Sigmoid colon (tissue), 7 donors: ENCODE measurements around the gene LRP8. TPM values are rescaled to one million over a fixed set of nuclear protein-coding genes. Genes with fewer than 3 reads are reported as not detected.

Source experiments
- DNase-seq: peaks from one replicate; pipeline ENCODE4 v3.0.0-alpha.2; 2019
- H3K27ac ChIP-seq, 4 donors: fragments of 200-600 bp; sonication (generic); one replicate each; pipeline ENCODE4 v1.5.1; 2016 to 2019; ENCODE audit warnings: mild to moderate bottlenecking in 1 of 4
- H3K27me3 ChIP-seq, 3 donors: fragments of 200-600 bp; sonication (generic); one replicate each; pipeline ENCODE4 v1.5.1; 2019; ENCODE audit warnings: mild to moderate bottlenecking in 1 of 3
- H3K36me3 ChIP-seq, 4 donors: fragments of 200-600 bp; sonication (generic); one replicate each; pipeline ENCODE4 v1.5.1; 2016 to 2019
- H3K4me1 ChIP-seq, 4 donors: fragments of 200-600 bp; sonication (generic); one replicate each; pipeline ENCODE4 v1.5.1; 2017 to 2019
- H3K4me3 ChIP-seq, 4 donors: fragments of 200-600 bp; sonication (generic); one replicate each; pipeline ENCODE4 v1.5.1; 2017 to 2019; ENCODE audit warnings: mild to moderate bottlenecking in 2 of 4, moderate library complexity in 1 of 4
- H3K9me3 ChIP-seq, 4 donors: fragments of 200-600 bp in 3 of 4; sonication (generic) in 3 of 4; one replicate each; pipeline versions ENCODE4 v1.5.1 to v1.6.1; 2013 to 2019
- CTCF ChIP-seq, 4 experiments: fragments of 450-650 bp in 3 of 4; fragments of 200-600 bp in 1 of 4; IDR thresholded peaks; one replicate each; pipeline ENCODE4 v1.5.1; 2016 to 2019; ENCODE audit warnings: antibody characterized with exemption in 4 of 4, mild to moderate bottlenecking in 3 of 4, moderate library complexity in 2 of 4
- EP300 ChIP-seq, 4 donors: sonication (generic); formaldehyde crosslinking; IDR thresholded peaks; one replicate each; pipeline ENCODE4 v1.6.1; 2017; ENCODE audit warnings: antibody characterized with exemption in 4 of 4
- POLR2A ChIP-seq, 2 donors: fragments of 450-650 bp; IDR thresholded peaks; one replicate each; pipeline ENCODE4 v1.6.1; 2016; ENCODE audit warnings: antibody characterized with exemption in 2 of 2, mild to moderate bottlenecking in 2 of 2, moderate library complexity in 2 of 2
- POLR2AphosphoS5 ChIP-seq, 4 donors: sonication (generic); formaldehyde crosslinking; IDR thresholded peaks; one replicate each; pipeline ENCODE4 v1.6.1; 2017; ENCODE audit warnings: antibody characterized with exemption in 4 of 4
- WGBS, 2 donors: extraction: QIAGEN DNeasy Blood & Tissue Kit; methylation state at CpG; one replicate each; pipeline ENCODE4 v1.1.7; 2013; 5-methylcytosine and 5-hydroxymethylcytosine counted together
- intact Hi-C: fragments of 100-400 bp; cut with DNase I; formaldehyde crosslinking; loops from one replicate; pipeline ENCODE4 v1.15.1; 2023
- polyA plus RNA-seq, 3 donors: library from polyadenylated mRNA; stranded (reverse); fragments of 200-250 nt; gene quantifications; one replicate each; pipeline ENCODE4 v1.2.3, GENCODE V29; 2013
- total RNA-seq, 4 donors: library from RNA; depleted of rRNA; stranded (reverse); fragments of >200 nt; gene quantifications; one replicate each; pipeline ENCODE4 v1.1.0, GENCODE V29; 2016
- donor health status: healthy with polysubstance abuse.
- donor health status: Bipolar disorder and iron deficiency.
- donor health status: healthy.

Gene LRP8
- total and polyA plus RNA-seq, 7 donors, result 0.69 to 7.8 (median 1.2) TPM

GRCh38 chr1:53262000-53262399 is 65.9 kb downstream of the LRP8 start:
- H3K4me1 ChIP-seq, result no peaks in the 10 kb centered on the region
- H3K27me3 ChIP-seq, result no peaks in the 10 kb centered on the region
- TF ChIP-seq CTCF (IDR thresholded peaks at IDR 0.05), result no peak
- no peak for TF ChIP-seq POLR2A (IDR thresholded peaks at IDR 0.05)
- TF ChIP-seq POLR2AphosphoS5 (IDR thresholded peaks at IDR 0.05), result no peak
- TF ChIP-seq EP300 (IDR thresholded peaks at IDR 0.05), result no peak
- intact Hi-C loops, result no loop called here
- 96 to 97% methylated on average over 3 of the region's 3 CpGs for WGBS, 2 donors
- H3K4me3 ChIP-seq, result no peak overlapping the region
- DNase-seq, result no peak
- no peaks in the 10 kb centered on the region for H3K36me3 ChIP-seq
- H3K9me3 ChIP-seq, result no peaks in the 10 kb centered on the region
- no peak overlapping the region for H3K27ac ChIP-seq

GRCh38 chr1:53260631-53261247 is 67.1 kb downstream of the LRP8 start:
- intact Hi-C loops, result no loop called here
- no peaks in the 10 kb centered on the region for H3K36me3 ChIP-seq
- 87 to 91% methylated on average over 4 of the region's 4 CpGs for WGBS, 2 donors
- H3K27me3 ChIP-seq, result no peaks in the 10 kb centered on the region
- H3K9me3 ChIP-seq, result no peaks in the 10 kb centered on the region
- no peak overlapping the region for H3K4me3 ChIP-seq
- TF ChIP-seq CTCF (IDR thresholded peaks at IDR 0.05), result no peak
- no peak for TF ChIP-seq POLR2AphosphoS5 (IDR thresholded peaks at IDR 0.05)
- TF ChIP-seq POLR2A (IDR thresholded peaks at IDR 0.05), result no peak
- TF ChIP-seq EP300 (IDR thresholded peaks at IDR 0.05), result no peak
- H3K27ac ChIP-seq, result no peak overlapping the region
- H3K4me1 ChIP-seq, result no peaks in the 10 kb centered on the region
- DNase-seq, result no peak

GRCh38 chr1:53259932-53260331 is 67.9 kb downstream of the LRP8 start:
- H3K27me3 ChIP-seq, result no peaks in the 10 kb centered on the region
- intact Hi-C loops, result no loop called here
- H3K4me3 ChIP-seq, result no peak overlapping the region
- H3K9me3 ChIP-seq, result no peaks in the 10 kb centered on the region
- no peak for TF ChIP-seq POLR2A (IDR thresholded peaks at IDR 0.05)
- WGBS, 2 donors, result 92 to 93% methylated on average over 2 of the region's 2 CpGs
- no peaks in the 10 kb centered on the region for H3K36me3 ChIP-seq
- H3K27ac ChIP-seq, result no peak overlapping the region
- H3K4me1 ChIP-seq, result no peaks in the 10 kb centered on the region
- DNase-seq, result no peak

- H3K4me3 ChIP-seq, result no peak overlapping the region
- H3K27ac ChIP-seq, result no peak overlapping the region
- no peaks in the 10 kb centered on the region for H3K36me3 ChIP-seq
- no peaks in the 10 kb centered on the region for H3K4me1 ChIP-seq
- H3K9me3 ChIP-seq, result no peaks in the 10 kb centered on the region
- no peak for DNase-seq
- intact Hi-C loops, result no loop called here
- TF ChIP-seq POLR2AphosphoS5 (IDR thresholded peaks at IDR 0.05) (no peak), EP300 (IDR thresholded peaks at IDR 0.05) (no peak), POLR2A (IDR thresholded peaks at IDR 0.05) (no peak), CTCF (IDR thresholded peaks at IDR 0.05) (no peak)
- WGBS, 2 donors, result 84 to 87% methylated on average over 1 of the region's 1 CpG
- H3K27me3 ChIP-seq, result no peaks in the 10 kb centered on the region
Observed at GRCh38 chr1:53258216-53258615, 69.7 kb downstream of the LRP8 start.

GRCh38 chr1:53257454-53258081 is 70.3 kb downstream of the LRP8 start:
- no peaks in the 10 kb centered on the region for H3K4me1 ChIP-seq
- TF ChIP-seq CTCF (IDR thresholded peaks at IDR 0.05), result no peak
- no peak for TF ChIP-seq EP300 (IDR thresholded peaks at IDR 0.05)
- TF ChIP-seq POLR2A (IDR thresholded peaks at IDR 0.05), result no peak
- no peak for TF ChIP-seq POLR2AphosphoS5 (IDR thresholded peaks at IDR 0.05)
- H3K9me3 ChIP-seq, result no peaks in the 10 kb centered on the region
- H3K27me3 ChIP-seq, result no peaks in the 10 kb centered on the region
- no peak overlapping the region for H3K4me3 ChIP-seq
- 93 to 96% methylated on average over 5 of the region's 5 CpGs for WGBS, 2 donors
- no peaks in the 10 kb centered on the region for H3K36me3 ChIP-seq
- no peak overlapping the region for H3K27ac ChIP-seq
- no peak for DNase-seq
- intact Hi-C loops, result no loop called here
